NOMO-1 (cell line): ENCODE results near the gene FLAD1.

ENCODE experiments used
- DNase-seq, 2 experiments: peaks; one replicate each; lab custom pipeline; 2025; ENCODE audit not compliant: unreplicated experiment in 2 of 2; lab: John Stamatoyannopoulos, UW

The FLAD1 gene

GRCh38 chr1:155002464-155003226 is 19.5 kb downstream of the FLAD1 start, which contains the start of gene ZBTB7B:
Gene ZBTB7B, plus strand, starts transcription at chr1:155002802. Its CDS starts 11,859 bp downstream, at chr1:155014661.
- peak in 1 of 2 experiments; percentile 77 for DNase-seq

- DNase-seq, result no peak
Measured at GRCh38 chr1:155003227-155003765, 20.2 kb downstream of the FLAD1 start.

GRCh38 chr1:155003766-155004351 is 20.7 kb downstream of the FLAD1 start:
- DNase-seq, result no peak

GRCh38 chr1:155004352-155005075 is 21.4 kb downstream of the FLAD1 start:
- DNase-seq, result no peak

GRCh38 chr1:155005076-155006011 is 22.2 kb downstream of the FLAD1 start:
- DNase-seq, result no peak

- peak; percentile 41 to 75 for DNase-seq
Measured at GRCh38 chr1:155006601-155007101, 23.5 kb downstream of the FLAD1 start.

- no peak for DNase-seq
Measured at GRCh38 chr1:155007251-155007828, 24.2 kb downstream of the FLAD1 start.

GRCh38 chr1:155008015-155008941 is 25.1 kb downstream of the FLAD1 start:
- DNase-seq, result peak; percentile 44 to 64

- DNase-seq, result no peak
Measured at GRCh38 chr1:155009221-155009711, 26.1 kb downstream of the FLAD1 start.

- DNase-seq, result no peak
Measured at GRCh38 chr1:155009742-155010141, 26.6 kb downstream of the FLAD1 start.

- DNase-seq, result no peak
Measured at GRCh38 chr1:155010211-155010918, 27.2 kb downstream of the FLAD1 start.

GRCh38 chr1:155011004-155011416 is 27.9 kb downstream of the FLAD1 start:
- DNase-seq, result no peak

- DNase-seq, result no peak
Measured at GRCh38 chr1:155011437-155012025, 28.4 kb downstream of the FLAD1 start.

GRCh38 chr1:155012026-155012546 is 28.9 kb downstream of the FLAD1 start:
- DNase-seq, result no peak

GRCh38 chr1:155012776-155013602 is 29.8 kb downstream of the FLAD1 start:
- DNase-seq, result no peak

GRCh38 chr1:155013632-155014031 is 30.5 kb downstream of the FLAD1 start:
- DNase-seq, result no peak
